K562 (cell line): ENCODE data around the gene PALLD. TPM values are rescaled to one million over a fixed set of nuclear protein-coding genes. Genes with fewer than 3 reads are reported as not detected.
"Not testable (repeated sequence)": the region's sequence is repeated elsewhere in the genome, so short reads cannot be mapped to it uniquely, and the experiment has no call there.

Experiments used
- ATAC-seq: fragments of 200-7000 bp; cut with Tn5 transposase; 3 replicates; pipeline ENCODE4 v1.9.1; 2020; ENCODE audit warnings: moderate library complexity
- BruUV-seq: library from RNA; stranded (reverse); fragments of 400-500 nt; replicated peaks from 2 replicates; lab custom pipeline; 2021; lab: Mats Ljungman, UMichigan
- CTCF ChIA-PET: fragments of 300-600 bp; formaldehyde crosslinking; extraction: SDS; loops from one replicate; lab custom pipeline; 2021; ENCODE audit warnings: low intra/inter-chr PET ratio; lab: Yijun Ruan, JAX
- POLR2A ChIA-PET: fragments of 300-600, 350-650 bp; sonication (Branson Sonifier 250); formaldehyde crosslinking; extraction: SDS; loops from one replicate; lab custom pipeline; 2021; ENCODE audit warnings: antibody characterized with exemption, inconsistent platforms; lab: Yijun Ruan, JAX
- DNase-seq, 4 experiments: peaks; one replicate each; pipeline versions ENCODE4 v3.0.0 to v3.0.0-alpha.2; 2011 to 2018; ENCODE audit warnings: low spot score in 3 of 4, mixed read lengths in 3 of 4; ENCODE audit errors: extremely low read depth in 1 of 4
- FAIRE-seq: peaks from 2 replicates; lab custom pipeline; 2011; peaks lifted over from hg19 to GRCh38; lab: Jason Lieb, UNC
- H2AFZ ChIP-seq: 2 replicates; pipeline ENCODE4 v1.6.0; 2011; ENCODE audit warnings: low read depth, low read length, control low read depth, inconsistent platforms
- H3K27ac ChIP-seq: fragments of 200-600 bp; 3 replicates; pipeline ENCODE4 v1.8.0; 2011; ENCODE audit warnings: low read depth, mild to moderate bottlenecking, control low read depth, inconsistent platforms, low read length, moderate library complexity, mixed read lengths; ENCODE audit errors: extremely low read depth
- H3K27me3 ChIP-seq, 2 experiments: fragments of 300-600 bp in 1 of 2; 2 replicates in 1 of 2; 3 replicates in 1 of 2; pipeline versions ENCODE4 v1.6.0 to v1.8.0; 2011; ENCODE audit warnings: inconsistent platforms in 2 of 2, low read length in 2 of 2, mild to moderate bottlenecking in 1 of 2, mixed read lengths in 1 of 2, moderate library complexity in 1 of 2; ENCODE audit not compliant: control insufficient read depth in 2 of 2, insufficient read depth in 2 of 2
- H3K36me3 ChIP-seq: fragments of 300-600 bp; 3 replicates; pipeline ENCODE4 v1.8.0; 2011; ENCODE audit warnings: mild to moderate bottlenecking, low read length, inconsistent platforms; ENCODE audit not compliant: control insufficient read depth, insufficient read depth
- H3K4me1 ChIP-seq, 2 experiments: fragments of 200-600 bp in 1 of 2; replicated peaks in 1 of 2; 2 replicates in 1 of 2; 3 replicates in 1 of 2; pipeline versions ENCODE4 v1.5.1 to v1.8.0; 2011; ENCODE audit warnings: inconsistent platforms in 2 of 2, low read length in 2 of 2, mild to moderate bottlenecking in 1 of 2, mixed read lengths in 1 of 2, moderate library complexity in 1 of 2; ENCODE audit not compliant: control insufficient read depth in 2 of 2, insufficient read depth in 2 of 2
- H3K4me2 ChIP-seq: 2 replicates; pipeline ENCODE4 v1.6.1; 2011; ENCODE audit warnings: low read length, control low read depth, inconsistent platforms, mixed read lengths; ENCODE audit not compliant: insufficient read depth
- H3K4me3 ChIP-seq: fragments of 200-600 bp; sonication (generic), shearing (Covaris generic); 2 replicates; pipeline ENCODE4 v1.5.1; 2016; ENCODE audit warnings: control low read depth, inconsistent platforms
- H3K79me2 ChIP-seq: fragments of 200-600 bp; 3 replicates; pipeline ENCODE4 v1.8.0; 2011; ENCODE audit warnings: low read length, inconsistent platforms; ENCODE audit not compliant: control insufficient read depth, insufficient read depth
- H3K9ac ChIP-seq, 2 experiments: 2 replicates each; pipeline versions ENCODE4 v1.6.0 to v1.6.1; 2011; ENCODE audit warnings: low read depth in 2 of 2, low read length in 2 of 2, control low read depth in 1 of 2, inconsistent platforms in 1 of 2, mild to moderate bottlenecking in 1 of 2, mixed read lengths in 1 of 2; ENCODE audit not compliant: insufficient read depth in 1 of 2
- H3K9me1 ChIP-seq: one replicate; pipeline ENCODE4 v1.6.0; 2011; ENCODE audit warnings: inconsistent platforms, mild to moderate bottlenecking, low read length, moderate library complexity; ENCODE audit not compliant: control insufficient read depth, insufficient read depth
- H3K9me3 ChIP-seq: replicated peaks from 2 replicates; pipeline ENCODE4 v1.5.1; 2011; ENCODE audit warnings: low read depth, low read length, inconsistent platforms; ENCODE audit not compliant: control insufficient read depth, insufficient read depth
- H4K20me1 ChIP-seq: replicated peaks from 2 replicates; pipeline ENCODE4 v1.6.1; 2011; ENCODE audit warnings: low read length, inconsistent platforms, mixed read lengths; ENCODE audit not compliant: control insufficient read depth, insufficient read depth
- CBFA2T3 ChIP-seq: fragments of 450-650 bp; IDR thresholded peaks from 2 replicates; pipeline ENCODE4 v1.6.1; 2017
- RAD21 ChIP-seq, 2 experiments: fragments of 250-450 bp in 1 of 2; fragments of 450-650 bp in 1 of 2; sonication (Bioruptor Pico) in 1 of 2; formaldehyde crosslinking in 1 of 2; IDR thresholded peaks in 1 of 2; conservative IDR thresholded peaks in 1 of 2; 2 replicates each; pipeline versions ENCODE4 v1.4.0 to v1.8.0; 2020 to 2022; ENCODE audit warnings: mild to moderate bottlenecking in 2 of 2, moderate library complexity in 1 of 2
- SMC3 ChIP-seq: conservative IDR thresholded peaks from 2 replicates; pipeline ENCODE4 v1.6.1; 2011; ENCODE audit warnings: low read depth, low read length, improper control_type of control experiment; ENCODE audit not compliant: insufficient read depth
- WGBS: fragments of 100-300 bp; shearing (Covaris generic); methylation state at CpG from one replicate; pipeline ENCODE4 v1.1.6; 2016; ENCODE audit warnings: low coverage, mixed read lengths; ENCODE audit not compliant: insufficient coverage; ENCODE audit errors: missing lambda C conversion rate; 5-methylcytosine and 5-hydroxymethylcytosine counted together
- in situ Hi-C: fragments of 300-500 bp; cut with MboI; formaldehyde crosslinking; loops from 4 replicates; pipeline ENCODE4 v1.15.0; 2018; ENCODE audit warnings: inconsistent platforms, mixed read lengths
- intact Hi-C: fragments of 100-400 bp; cut with micrococcal nuclease; formaldehyde crosslinking; loops from 2 replicates; pipeline ENCODE4 v1.14.2; 2022
- polyA plus RNA-seq, 8 experiments: library from polyadenylated mRNA; depleted of rRNA in 4 of 8; stranded (reverse) in 5 of 8; unstranded in 3 of 8; fragments of >200 nt; fragmentation: Nextera tagmentation in 2 of 8; fragmentation: Illumina TruSeq in 1 of 8; extraction: Ambion mirVana in 2 of 8; extraction: Trizol in 1 of 8; gene quantifications; 2 replicates each; pipeline versions ENCODE4 v1.2.1 to v1.2.3, GENCODE V29; 2011 to 2014; ENCODE audit warnings: inconsistent platforms in 1 of 8, missing spikeins in 1 of 8
- total RNA-seq, 7 experiments: library from RNA; depleted of rRNA in 6 of 7; stranded (reverse); fragments of >200 nt in 6 of 7; fragmentation: Illumina TruSeq in 2 of 7; extraction: Trizol in 2 of 7; gene quantifications; 2 replicates each; pipeline versions ENCODE4 v1.2.1 to v1.2.3, GENCODE V29; 2011 to 2021; ENCODE audit warnings: low replicate concordance in 1 of 7
- TF ChIP-seq, protein P1 (sequence below): sonication (generic); formaldehyde crosslinking; IDR thresholded peaks from 2 replicates; pipeline ENCODE4 v1.8.1; 2022; ENCODE audit warnings: missing genetic modification reagents

The PALLD gene
- total and polyA plus RNA-seq, 9 of the 15 experiments (the other 6 are each of a cell fraction or from before 2014, with no cell fraction given) = 0.01 to 0.35 (median 0.06) TPM; not detected in 3

DNA sequence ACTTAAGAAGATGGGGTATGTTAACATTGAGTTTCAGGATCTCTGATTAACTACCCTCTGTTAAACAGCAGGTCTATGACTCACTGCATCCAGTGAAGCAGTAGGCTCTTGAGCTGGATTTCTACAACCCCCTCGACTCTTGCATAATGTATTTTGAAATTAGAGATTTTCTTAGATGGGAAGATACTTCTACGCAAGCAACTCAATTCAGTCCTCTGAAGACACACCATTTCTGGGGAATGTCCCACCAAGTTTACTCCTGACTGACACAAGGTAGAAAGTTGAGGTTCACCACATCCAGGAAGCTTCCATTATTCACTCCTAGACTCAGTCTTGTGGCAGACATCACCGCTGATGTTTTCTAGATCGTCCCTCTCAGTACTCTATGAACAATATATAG, 12.9 kb downstream of the PALLD start (continued):
- TF ChIP-seq, protein P1, sequence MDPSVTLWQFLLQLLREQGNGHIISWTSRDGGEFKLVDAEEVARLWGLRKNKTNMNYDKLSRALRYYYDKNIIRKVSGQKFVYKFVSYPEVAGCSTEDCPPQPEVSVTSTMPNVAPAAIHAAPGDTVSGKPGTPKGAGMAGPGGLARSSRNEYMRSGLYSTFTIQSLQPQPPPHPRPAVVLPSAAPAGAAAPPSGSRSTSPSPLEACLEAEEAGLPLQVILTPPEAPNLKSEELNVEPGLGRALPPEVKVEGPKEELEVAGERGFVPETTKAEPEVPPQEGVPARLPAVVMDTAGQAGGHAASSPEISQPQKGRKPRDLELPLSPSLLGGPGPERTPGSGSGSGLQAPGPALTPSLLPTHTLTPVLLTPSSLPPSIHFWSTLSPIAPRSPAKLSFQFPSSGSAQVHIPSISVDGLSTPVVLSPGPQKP = no peak

DNA sequence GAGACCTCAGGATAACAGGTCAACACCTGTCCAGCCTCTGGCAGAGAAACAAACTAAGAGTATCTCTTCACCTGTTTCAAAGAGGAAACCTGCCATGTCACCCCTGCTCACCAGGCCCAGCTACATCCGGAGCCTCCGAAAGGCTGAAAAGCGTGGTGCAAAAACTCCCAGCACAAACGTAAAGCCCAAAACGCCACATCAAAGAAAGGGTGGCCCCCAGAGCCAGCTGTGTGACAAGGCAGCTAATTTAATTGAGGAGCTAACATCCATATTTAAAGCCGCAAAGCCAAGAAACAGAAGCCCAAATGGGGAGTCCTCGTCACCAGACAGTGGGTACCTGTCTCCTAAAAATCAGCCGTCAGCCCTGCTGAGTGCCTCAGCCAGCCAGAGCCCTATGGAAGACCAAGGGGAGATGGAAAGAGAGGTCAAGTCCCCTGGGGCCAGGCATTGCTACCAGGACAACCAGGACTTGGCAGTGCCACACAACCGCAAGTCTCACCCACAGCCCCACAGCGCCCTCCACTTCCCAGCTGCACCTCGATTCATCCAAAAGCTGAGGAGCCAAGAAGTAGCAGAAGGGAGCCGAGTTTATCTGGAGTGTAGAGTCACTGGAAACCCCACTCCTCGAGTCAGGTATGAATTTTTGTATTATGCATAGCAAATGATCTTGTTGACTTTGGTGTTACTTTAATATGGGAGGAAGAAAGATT, 15.1 kb downstream of the PALLD start:
- intact Hi-C loops = no loop called here
- Histone ChIP-seq H3K27me3 (peaks cover 0 to 4% of the 10 kb centered on the region in 2 experiments; a peak in 1 of 5 replicates), H3K4me1 (no peaks in the 10 kb centered on the region; a peak in 1 of 5 replicates), H3K27ac (no peak overlapping the region), H3K4me2 (no peak overlapping the region), H2AFZ (peak overlapping the region; percentile 33; the same call in 1 of the 2 replicates), H3K79me2 (no peaks in the 10 kb centered on the region), H4K20me1 (no peaks in the 10 kb centered on the region), H3K9ac (no peak overlapping the region), H3K9me3 (no peaks in the 10 kb centered on the region), H3K9me1 (no peaks in the 10 kb centered on the region), H3K36me3 (no peaks in the 10 kb centered on the region), H3K4me3 (no peak overlapping the region)
- in situ Hi-C loops = no loop called here
- 16% methylated on average over 13 of the region's 13 CpGs for WGBS
- ChIA-PET CTCF (no interaction called here), POLR2A (no interaction called here)
- DNase-seq (no peak), FAIRE-seq (no peak), ATAC-seq (peak; percentile 50)
- BruUV-seq = no TSS peak
- TF ChIP-seq RAD21 (CRISPR knock-in tag; conservative IDR thresholded peaks at IDR 0.05 in 1 of 2, IDR thresholded peaks at IDR 0.05 in 1 of 2) (peak in 1 of 2 experiments; percentile 29; a peak in 2 of 4 replicates), CBFA2T3 (no peak), SMC3 (no peak)

DNA sequence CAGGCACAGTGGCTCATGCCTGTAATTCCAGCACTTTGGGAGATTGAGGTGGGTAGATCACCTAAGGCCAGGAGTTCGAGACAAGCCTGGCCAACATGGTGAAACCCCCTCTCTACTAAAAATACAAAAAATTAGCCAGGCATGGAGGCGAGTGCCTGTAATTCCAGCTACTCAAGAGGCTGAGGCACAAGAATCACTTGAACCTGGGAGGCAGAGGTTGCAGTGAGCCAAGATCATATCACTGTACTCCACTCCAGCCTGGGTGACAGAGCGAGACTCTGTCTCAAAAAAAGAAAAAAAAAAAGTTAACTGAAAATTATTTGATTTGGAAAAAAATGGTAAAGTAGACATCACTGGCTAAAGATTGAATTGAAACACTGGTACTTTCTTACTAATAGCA, 17.0 kb downstream of the PALLD start:
- H4K20me1 ChIP-seq, H2AFZ ChIP-seq, H3K79me2 ChIP-seq, ATAC-seq, H3K27ac ChIP-seq, FAIRE-seq, H3K9me1 ChIP-seq, H3K4me1 ChIP-seq, POLR2A ChIA-PET, H3K27me3 ChIP-seq, BruUV-seq, H3K36me3 ChIP-seq, H3K4me3 ChIP-seq, H3K9me3 ChIP-seq, H3K9ac ChIP-seq, in situ Hi-C loops, DNase-seq, H3K4me2 ChIP-seq: not testable (repeated sequence)
- intact Hi-C loops = loop anchor here (2.0 kb wide), 1 partner anchor 403 kb away; no protein-coding TSS in a partner anchor
- CTCF ChIA-PET = interaction anchor here (1.3 kb wide), 1 partner anchor 404 kb away, joined by 4 read pairs; no protein-coding TSS in a partner anchor
- WGBS = 19% methylated on average over 3 of the region's 3 CpGs
